ENCODE measurements around the gene GNAQ. TPM values are rescaled to one million over a fixed set of nuclear protein-coding genes. Genes with fewer than 3 reads are reported as not detected.

GNAQ gene
- total and polyA plus RNA-seq, 2 of the 4 experiments (the other 2 are of a cell fraction) = 23.1 to 50.7 TPM

GRCh38 chr9:77798140-77798539, 233.5 kb downstream of the GNAQ start:
- Histone ChIP-seq H3K27ac (ENCODE audit: insufficient read depth, low read length) (no peak overlapping the region), H2AK9ac (replicated peaks; ENCODE audit: low read depth, low read length, poor library complexity) (no peak overlapping the region), H3K4me1 (ENCODE audit: control insufficient read depth, insufficient read depth, low read length) (no peaks in the 10 kb centered on the region), H3K36me3 (ENCODE audit: control insufficient read depth, insufficient read depth, low read length) (peaks cover 4% of the 10 kb centered on the region; the same call in 1 of the 2 replicates), H4K20me1 (ENCODE audit: insufficient read depth, low read length) (no peaks in the 10 kb centered on the region), H3K56ac (ENCODE audit: extremely low read depth, insufficient read depth, low read length) (no peak overlapping the region), H3K9me1 (ENCODE audit: insufficient read depth, low read length) (no peaks in the 10 kb centered on the region; the same call in 1 of the 2 replicates), H3K4ac (ENCODE audit: low read depth, low read length) (no peak overlapping the region), H3K9ac (ENCODE audit: low read depth, low read length) (no peak overlapping the region), H4K91ac (ENCODE audit: insufficient read depth, low read depth, low read length) (no peak overlapping the region), H4K5ac (ENCODE audit: low read depth, low read length) (no peak overlapping the region), H3K27me3 (ENCODE audit: control insufficient read depth, insufficient read depth, low read length) (no peaks in the 10 kb centered on the region), H2BK20ac (ENCODE audit: low read depth, low read length) (no peak overlapping the region), H3K4me3 (ENCODE audit: insufficient read depth, low read depth, low read length) (no peak overlapping the region), H3K9me3 (ENCODE audit: control insufficient read depth, insufficient read depth, low read length) (no peaks in the 10 kb centered on the region), H3K23ac (ENCODE audit: low read depth, low read length) (no peak overlapping the region), H3K18ac (ENCODE audit: low read depth, low read length) (no peak overlapping the region), H2BK120ac (ENCODE audit: low read depth, low read length) (no peak overlapping the region), H4K8ac (ENCODE audit: low read depth in 2 of 2, low read length in 2 of 2) (no peak overlapping the region), H3K4me2 (ENCODE audit: low read depth, low read length) (no peak overlapping the region), H2AFZ (replicated peaks; ENCODE audit: low read length, poor library complexity) (no peak overlapping the region), H3K14ac (replicated peaks; ENCODE audit: low read depth, low read length) (no peak overlapping the region), H2AK5ac (ENCODE audit: low read depth, low read length) (no peak overlapping the region), H2BK15ac (ENCODE audit: low read depth, low read length) (no peak overlapping the region), H3K79me1 (ENCODE audit: low read depth in 1 of 2, low read length in 2 of 2) (peaks cover 7 to 14% of the 10 kb centered on the region in 2 experiments; a peak in 2 of 4 replicates), H2BK5ac (ENCODE audit: low read depth, low read length, poor library complexity, severe bottlenecking) (no peak overlapping the region)
- ATAC-seq (ENCODE audit: low read depth) = no peak
- CTCF ChIA-PET = no interaction called here
- no peak for DNase-seq
- in situ Hi-C loops (cut with MboI; ENCODE audit: low sequenced_read_pairs) (no loop called here), intact Hi-C loops (cut with micrococcal nuclease) (no loop called here), dilution Hi-C loops (cut with HindIII; ENCODE audit: low sequenced_read_pairs, unreplicated experiment) (no loop called here)
- no CpG with 5 or more reads among the region's 1 CpG for WGBS, 2 experiments (ENCODE audit: extremely low coverage in 2 of 2, insufficient read length in 1 of 2)
- POLR2A ChIA-PET (ENCODE audit: unreplicated experiment) = no interaction called here
- TF ChIP-seq BHLHE40 (IDR thresholded peaks at IDR 0.05; ENCODE audit: low read depth, low read length) (no peak), CHD1 (IDR thresholded peaks at IDR 0.05; ENCODE audit: low read depth, low read length) (no peak), MAZ (IDR thresholded peaks at IDR 0.05; ENCODE audit: borderline replicate concordance, low read depth, low read length) (no peak), CEBPB (IDR thresholded peaks at IDR 0.05; ENCODE audit: low read depth, low read length) (no peak), RAD21 (IDR thresholded peaks at IDR 0.05; ENCODE audit: low read length) (no peak), USF2 (IDR thresholded peaks at IDR 0.05; ENCODE audit: low read depth, low read length) (no peak), NFE2L2 (IDR thresholded peaks at IDR 0.05; ENCODE audit: low read depth, low read length) (no peak), RCOR1 (IDR thresholded peaks at IDR 0.05; ENCODE audit: insufficient replicate concordance, low read length) (no peak), SMC3 (IDR thresholded peaks at IDR 0.05; ENCODE audit: low read depth, low read length) (no peak), MAFK (IDR thresholded peaks at IDR 0.05; ENCODE audit: low read depth, low read length) (no peak), ELK1 (IDR thresholded peaks at IDR 0.05; ENCODE audit: borderline replicate concordance, low read depth, low read length) (no peak), POLR2A (IDR thresholded peaks at IDR 0.05; ENCODE audit: low read depth, low read length) (no peak), MXI1 (IDR thresholded peaks at IDR 0.05; ENCODE audit: borderline replicate concordance, low read depth, low read length) (no peak)
- BruUV-seq (replicated peaks) = no TSS peak

Measured in IMR-90 (cell line).